ENCODE data around the gene RBCK1. TPM values are rescaled to one million over a fixed set of nuclear protein-coding genes. Genes with fewer than 3 reads are reported as not detected.

Gene RBCK1
- total and polyA plus RNA-seq, 4 donors = 52.8 to 118 (median 67.0) TPM

DNA sequence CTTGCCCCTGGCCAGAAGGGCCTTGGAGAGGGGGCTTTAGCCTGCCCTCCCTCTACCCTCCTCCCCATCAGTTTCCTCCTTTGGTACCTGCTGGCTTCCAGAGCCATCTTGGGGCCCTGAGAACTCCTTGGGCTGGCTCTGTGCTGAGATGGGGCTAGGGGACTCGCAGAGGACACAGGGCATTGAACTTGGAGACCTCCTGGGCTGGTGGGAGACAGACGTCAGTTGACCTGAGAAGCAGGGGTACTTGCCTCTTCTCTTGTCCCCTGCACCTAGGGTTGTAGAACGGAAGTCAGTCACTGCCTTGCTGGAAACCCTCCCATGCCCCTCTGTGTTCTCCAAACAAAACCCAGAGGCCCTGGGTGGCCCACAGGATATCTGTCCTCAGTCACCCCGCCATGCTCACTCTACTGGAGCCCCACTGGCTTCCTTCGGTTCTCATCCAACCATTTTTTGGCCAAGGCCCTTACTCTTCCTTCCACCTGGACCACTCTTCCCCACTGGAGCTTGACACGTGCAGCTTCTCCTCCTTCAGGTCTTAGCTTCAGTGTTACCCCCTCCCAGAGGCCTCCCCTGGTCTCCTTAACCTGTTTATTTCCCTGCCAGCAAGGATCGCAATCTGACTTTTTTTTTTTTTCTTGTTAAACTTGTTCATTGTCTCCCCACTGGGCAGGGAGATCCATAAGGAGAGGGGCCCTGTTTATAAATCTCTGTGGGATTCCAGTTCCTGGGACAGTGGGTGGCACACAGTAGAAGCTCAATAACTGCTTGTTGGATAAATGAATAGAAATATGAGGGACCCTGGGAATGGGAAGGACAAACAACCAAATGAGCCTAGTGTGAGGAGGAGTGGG lies 971 bp downstream of the RBCK1 start:
- no peaks in the 10 kb centered on the region for H3K9me3 ChIP-seq (ENCODE audit: control insufficient read depth, low read length)
- peaks cover 0 to 2% of the 10 kb centered on the region in 2 donors for H3K36me3 ChIP-seq (ENCODE audit: control insufficient read depth in 1 of 2, insufficient read depth in 2 of 2, low read length in 1 of 2)
- H3K4me1 ChIP-seq (ENCODE audit: control insufficient read depth in 1 of 2, insufficient read depth in 2 of 2, low read length in 2 of 2) = no peaks in the 10 kb centered on the region
- ATAC-seq (ENCODE audit: low FRiP score) (peak; percentile 2), DNase-seq (no peak)
- H3K4me3 ChIP-seq (ENCODE audit: low read length in 2 of 2) = peak overlapping the region; percentile 74 to 91
- no peaks in the 10 kb centered on the region for H3K27me3 ChIP-seq (ENCODE audit: control insufficient read depth in 1 of 2, insufficient read depth in 2 of 2, low read length in 1 of 2)
- peak overlapping the region in 1 of 2 donors; percentile 87 for H3K27ac ChIP-seq (ENCODE audit: low read depth in 1 of 2, low read length in 2 of 2)
- 12 to 16% methylated on average over 7 of the region's 7 CpGs for WGBS, 2 donors
- intact Hi-C loops (cut with DNase I) = loop anchor here (2.0 to 10.0 kb wide), 7 partner anchors 53 to 243 kb away; partner anchors contain the start of genes CSNK2A1 (in 2 of the 2), SRXN1 (in 1 of the 2) and TBC1D20 (in 1 of the 2)

- DNase-seq (no peak), ATAC-seq (ENCODE audit: low FRiP score) (no peak)
- no peaks in the 10 kb centered on the region for H3K9me3 ChIP-seq (ENCODE audit: control insufficient read depth, low read length)
- no peaks in the 10 kb centered on the region for H3K4me1 ChIP-seq (ENCODE audit: control insufficient read depth in 1 of 2, insufficient read depth in 2 of 2, low read length in 2 of 2)
- no peak overlapping the region for H3K27ac ChIP-seq (ENCODE audit: low read depth in 1 of 2, low read length in 2 of 2)
- H3K36me3 ChIP-seq (ENCODE audit: control insufficient read depth in 1 of 2, insufficient read depth in 2 of 2, low read length in 1 of 2) = peaks cover 0 to 2% of the 10 kb centered on the region in 2 donors
- H3K27me3 ChIP-seq (ENCODE audit: control insufficient read depth in 1 of 2, insufficient read depth in 2 of 2, low read length in 1 of 2) = no peaks in the 10 kb centered on the region
- intact Hi-C loops (cut with DNase I) = loop anchor here (2.0 to 10.0 kb wide), 7 partner anchors 52 to 242 kb away; partner anchors contain the start of genes CSNK2A1 (in 2 of the 2), SRXN1 (in 1 of the 2) and TBC1D20 (in 1 of the 2)
- 86 to 88% methylated on average over 14 of the region's 14 CpGs for WGBS, 2 donors
- H3K4me3 ChIP-seq (ENCODE audit: low read length in 2 of 2) = no peak overlapping the region
Observed at GRCh38 chr20:409697-410559, 1.8 kb downstream of the RBCK1 start.

DNA sequence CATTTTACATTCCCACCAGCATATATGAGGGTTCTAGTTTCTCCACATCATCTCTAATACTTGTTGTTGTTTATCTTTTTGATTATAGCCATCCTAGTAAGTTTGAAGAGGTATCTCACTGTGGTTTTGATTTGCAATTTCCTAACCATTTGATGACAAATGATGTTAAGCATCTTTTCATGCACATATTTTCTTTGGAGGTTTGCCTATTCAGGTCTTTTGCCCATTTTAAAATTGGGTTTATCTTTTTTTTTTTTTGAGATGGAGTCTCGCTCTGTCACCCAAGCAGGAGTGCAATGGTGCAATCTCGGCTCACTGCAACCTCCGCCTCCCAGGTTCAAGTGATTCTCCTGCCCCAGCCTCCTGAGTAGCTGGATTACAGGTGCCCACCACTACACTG lies 4.0 kb downstream of the RBCK1 start:
- H3K36me3 ChIP-seq (ENCODE audit: control insufficient read depth in 1 of 2, insufficient read depth in 2 of 2, low read length in 1 of 2) = peaks cover 0 to 4% of the 10 kb centered on the region in 2 donors
- intact Hi-C loops (cut with DNase I) = no loop called here
- H3K27me3 ChIP-seq (ENCODE audit: control insufficient read depth in 1 of 2, insufficient read depth in 2 of 2, low read length in 1 of 2) = no peaks in the 10 kb centered on the region
- ATAC-seq (ENCODE audit: low FRiP score) = no peak
- H3K4me3 ChIP-seq (ENCODE audit: low read length in 2 of 2) = no peak overlapping the region
- no peaks in the 10 kb centered on the region for H3K4me1 ChIP-seq (ENCODE audit: control insufficient read depth in 1 of 2, insufficient read depth in 2 of 2, low read length in 2 of 2)
- no peaks in the 10 kb centered on the region for H3K9me3 ChIP-seq (ENCODE audit: control insufficient read depth, low read length)
- DNase-seq = no peak
- 84 to 98% methylated on average over 3 of the region's 3 CpGs for WGBS, 2 donors
- H3K27ac ChIP-seq (ENCODE audit: low read depth in 1 of 2, low read length in 2 of 2) = no peak overlapping the region

GRCh38 chr20:414161-414560 lies 6.1 kb downstream of the RBCK1 start:
- no peak for ATAC-seq (ENCODE audit: low FRiP score)
- peaks cover 0 to 4% of the 10 kb centered on the region in 2 donors for H3K36me3 ChIP-seq (ENCODE audit: control insufficient read depth in 1 of 2, insufficient read depth in 2 of 2, low read length in 1 of 2)
- intact Hi-C loops (cut with DNase I) = no loop called here

GRCh38 chr20:415820-416322 lies 7.8 kb downstream of the RBCK1 start:
- no peaks in the 10 kb centered on the region for H3K4me1 ChIP-seq (ENCODE audit: control insufficient read depth in 1 of 2, insufficient read depth in 2 of 2, low read length in 2 of 2)
- intact Hi-C loops (cut with DNase I) = no loop called here

More at GRCh38 chr20:414161-414560, 6.1 kb downstream of the RBCK1 start:
- H3K27me3 ChIP-seq (ENCODE audit: control insufficient read depth in 1 of 2, insufficient read depth in 2 of 2, low read length in 1 of 2) = no peaks in the 10 kb centered on the region
- no peak overlapping the region for H3K4me3 ChIP-seq (ENCODE audit: low read length in 2 of 2)
- WGBS, 2 donors = 80 to 87% methylated on average over 2 of the region's 2 CpGs
- DNase-seq = no peak
- H3K4me1 ChIP-seq (ENCODE audit: control insufficient read depth in 1 of 2, insufficient read depth in 2 of 2, low read length in 2 of 2) = no peaks in the 10 kb centered on the region
- H3K27ac ChIP-seq (ENCODE audit: low read depth in 1 of 2, low read length in 2 of 2) = no peak overlapping the region
- no peaks in the 10 kb centered on the region for H3K9me3 ChIP-seq (ENCODE audit: control insufficient read depth, low read length)

DNA sequence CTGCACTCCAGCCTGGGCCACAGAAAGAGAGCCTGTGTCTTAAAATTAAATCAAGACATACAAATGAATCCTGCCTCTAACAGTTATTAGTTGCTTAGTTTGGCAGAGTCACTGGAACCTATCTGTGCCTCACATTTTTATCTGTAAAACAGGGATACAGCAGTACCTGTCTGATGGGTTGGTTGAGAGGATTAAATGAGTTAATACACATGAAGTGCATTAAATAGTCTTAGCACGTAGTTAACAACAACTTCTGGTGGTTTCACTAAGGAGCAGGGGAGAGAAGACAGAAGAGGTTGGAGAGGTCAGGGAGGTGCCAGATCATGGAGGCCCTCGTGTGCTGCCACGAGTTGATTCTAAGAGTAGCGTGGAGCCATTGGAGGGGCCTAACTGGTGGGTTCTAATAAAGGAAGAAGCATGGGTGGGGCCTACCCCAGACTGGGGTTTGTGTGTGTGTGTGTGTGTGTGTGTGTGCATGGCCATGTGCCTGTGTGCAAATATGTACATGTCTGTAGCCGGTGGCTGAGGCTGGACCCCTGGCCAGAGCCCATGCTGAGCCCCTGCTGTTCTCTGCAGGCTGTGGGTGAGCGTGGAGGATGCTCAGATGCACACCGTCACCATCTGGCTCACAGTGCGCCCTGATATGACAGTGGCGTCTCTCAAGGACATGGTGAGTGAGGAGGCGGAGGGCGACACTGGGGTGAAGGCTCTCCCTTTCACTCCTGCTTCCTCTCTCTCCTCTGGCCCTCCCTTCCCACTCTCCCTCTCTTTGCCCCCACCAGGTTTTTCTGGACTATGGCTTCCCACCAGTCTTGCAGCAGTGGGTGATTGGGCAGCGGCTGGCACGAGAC lies 9.1 kb downstream of the RBCK1 start:
- Histone ChIP-seq H3K27me3 (ENCODE audit: control insufficient read depth in 1 of 2, insufficient read depth in 2 of 2, low read length in 1 of 2) (no peaks in the 10 kb centered on the region), H3K4me3 (ENCODE audit: low read length in 2 of 2) (no peak overlapping the region), H3K9me3 (ENCODE audit: control insufficient read depth, low read length) (no peaks in the 10 kb centered on the region), H3K4me1 (ENCODE audit: control insufficient read depth in 1 of 2, insufficient read depth in 2 of 2, low read length in 2 of 2) (no peaks in the 10 kb centered on the region), H3K27ac (ENCODE audit: low read depth in 1 of 2, low read length in 2 of 2) (no peak overlapping the region), H3K36me3 (ENCODE audit: control insufficient read depth in 1 of 2, insufficient read depth in 2 of 2, low read length in 1 of 2) (peaks cover 0 to 8% of the 10 kb centered on the region in 2 donors)
- WGBS, 2 donors = 87% methylated on average over 13 of the region's 13 CpGs
- intact Hi-C loops (cut with DNase I) = no loop called here
- no peak for DNase-seq
- ATAC-seq (ENCODE audit: low FRiP score) = no peak

More at GRCh38 chr20:415820-416322, 7.8 kb downstream of the RBCK1 start:
- no peak overlapping the region for H3K27ac ChIP-seq (ENCODE audit: low read depth in 1 of 2, low read length in 2 of 2)
- no peak for DNase-seq
- no peak for ATAC-seq (ENCODE audit: low FRiP score)
- WGBS, 2 donors = 87 to 92% methylated on average over 13 of the region's 13 CpGs
- H3K9me3 ChIP-seq (ENCODE audit: control insufficient read depth, low read length) = no peaks in the 10 kb centered on the region
- no peak overlapping the region for H3K4me3 ChIP-seq (ENCODE audit: low read length in 2 of 2)
- no peaks in the 10 kb centered on the region for H3K27me3 ChIP-seq (ENCODE audit: control insufficient read depth in 1 of 2, insufficient read depth in 2 of 2, low read length in 1 of 2)
- H3K36me3 ChIP-seq (ENCODE audit: control insufficient read depth in 1 of 2, insufficient read depth in 2 of 2, low read length in 1 of 2) = peaks cover 0 to 8% of the 10 kb centered on the region in 2 donors

DNA sequence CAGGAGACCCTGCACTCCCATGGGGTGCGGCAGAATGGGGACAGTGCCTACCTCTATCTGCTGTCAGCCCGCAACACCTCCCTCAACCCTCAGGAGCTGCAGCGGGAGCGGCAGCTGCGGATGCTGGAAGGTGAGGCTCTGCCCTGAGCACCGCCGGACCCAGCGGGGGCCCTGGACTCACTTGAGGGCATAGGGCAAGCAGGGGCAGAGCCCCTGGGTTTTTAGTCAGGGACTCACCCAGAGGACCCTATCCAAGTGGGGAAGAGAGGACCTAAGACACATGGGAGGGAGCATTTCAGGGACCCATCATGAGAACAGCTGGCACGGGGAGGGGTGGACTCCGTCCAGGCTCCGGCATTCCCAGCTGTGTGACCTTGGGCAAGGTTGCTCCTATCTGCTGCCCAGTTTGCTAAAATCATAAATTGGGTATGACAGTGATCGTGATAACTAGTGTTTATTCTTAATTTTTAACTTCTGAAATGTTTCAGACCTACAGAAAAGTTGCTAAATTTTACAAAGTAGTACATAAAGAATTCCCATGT lies 9.8 kb downstream of the RBCK1 start:
- ATAC-seq (ENCODE audit: low FRiP score) (no peak), DNase-seq (no peak)
- H3K27ac ChIP-seq (ENCODE audit: low read depth in 1 of 2, low read length in 2 of 2) = no peak overlapping the region
- peaks cover 0 to 8% of the 10 kb centered on the region in 2 donors for H3K36me3 ChIP-seq (ENCODE audit: control insufficient read depth in 1 of 2, insufficient read depth in 2 of 2, low read length in 1 of 2)
- no peak overlapping the region for H3K4me3 ChIP-seq (ENCODE audit: low read length in 2 of 2)
- 88 to 90% methylated on average over 12 of the region's 12 CpGs for WGBS, 2 donors
- intact Hi-C loops (cut with DNase I) = no loop called here
- no peaks in the 10 kb centered on the region for H3K27me3 ChIP-seq (ENCODE audit: control insufficient read depth in 1 of 2, insufficient read depth in 2 of 2, low read length in 1 of 2)
- H3K4me1 ChIP-seq (ENCODE audit: control insufficient read depth in 1 of 2, insufficient read depth in 2 of 2, low read length in 2 of 2) = no peaks in the 10 kb centered on the region
- H3K9me3 ChIP-seq (ENCODE audit: control insufficient read depth, low read length) = no peaks in the 10 kb centered on the region

All from aorta (tissue), 5 donors.